SK-N-SH treated with all-trans-retinoic acid at 6 μM for 48 hours (cell line): Measurements from ENCODE around the gene KIAA0513.
A peak's percentile ranks its signal among the peaks of the same experiment; 100 is the strongest.

Experiments
- CREB5 ChIP-seq: fragments of 250-450 bp; sonication (Bioruptor Pico); IDR thresholded peaks from 2 replicates; pipeline ENCODE4 v1.5.1; 2020; ENCODE audit warnings: low read depth, mild to moderate bottlenecking, moderate library complexity
- CSDC2 ChIP-seq: fragments of 250-450 bp; sonication (Bioruptor Pico); IDR thresholded peaks from 2 replicates; pipeline ENCODE4 v1.5.0; 2020; ENCODE audit warnings: mild to moderate bottlenecking, moderate library complexity
- CSRNP3 ChIP-seq: fragments of 250-450 bp; sonication (Bioruptor Pico); IDR thresholded peaks from 2 replicates; pipeline ENCODE4 v1.5.1; 2021; ENCODE audit warnings: mild to moderate bottlenecking, moderate library complexity
- ESRRG ChIP-seq: fragments of 250-450 bp; sonication (Bioruptor Pico); IDR thresholded peaks from 2 replicates; pipeline ENCODE4 v1.6.1; 2021; ENCODE audit warnings: mild to moderate bottlenecking
- PATZ1 ChIP-seq: fragments of 250-450 bp; sonication (Bioruptor Pico); IDR thresholded peaks from 2 replicates; pipeline ENCODE4 v1.8.0; 2020; ENCODE audit warnings: mild to moderate bottlenecking, moderate library complexity, borderline replicate concordance
- PPARA ChIP-seq: fragments of 250-450 bp; sonication (Bioruptor Pico); IDR thresholded peaks from 2 replicates; pipeline ENCODE4 v1.5.0; 2020; ENCODE audit warnings: mild to moderate bottlenecking, borderline replicate concordance
- RARB ChIP-seq: fragments of 250-450 bp; sonication (Bioruptor Pico); IDR thresholded peaks from 2 replicates; pipeline ENCODE4 v1.8.0; 2021; ENCODE audit warnings: mild to moderate bottlenecking, moderate library complexity
- TCF4 ChIP-seq: fragments of 250-450 bp; sonication (Bioruptor Pico); IDR thresholded peaks from 2 replicates; pipeline ENCODE4 v1.8.0; 2021; ENCODE audit warnings: mild to moderate bottlenecking, moderate library complexity, borderline replicate concordance
- TOX ChIP-seq: fragments of 250-450 bp; sonication (Bioruptor Pico); IDR thresholded peaks from 2 replicates; pipeline ENCODE4 v1.8.0; 2021; ENCODE audit warnings: mild to moderate bottlenecking, moderate library complexity, borderline replicate concordance
- ZC3H10 ChIP-seq: fragments of 250-450 bp; sonication (Bioruptor Pico); IDR thresholded peaks from 2 replicates; pipeline ENCODE4 v1.5.1; 2021; ENCODE audit warnings: mild to moderate bottlenecking, moderate library complexity
- ZFP30 ChIP-seq: fragments of 450-650 bp; formaldehyde crosslinking; IDR thresholded peaks from 2 replicates; pipeline ENCODE4 v1.5.0; 2022; ENCODE audit warnings: mild to moderate bottlenecking, moderate library complexity
- ZNF70 ChIP-seq: fragments of 450-650 bp; formaldehyde crosslinking; IDR thresholded peaks from 2 replicates; pipeline ENCODE4 v1.5.0; 2020; ENCODE audit warnings: mild to moderate bottlenecking, moderate library complexity
- ZNF8 ChIP-seq: fragments of 450-650 bp; formaldehyde crosslinking; IDR thresholded peaks from 2 replicates; pipeline ENCODE4 v1.5.0; 2020; ENCODE audit warnings: mild to moderate bottlenecking, moderate library complexity

- no peak for TF ChIP-seq ZNF8
- no peak for TF ChIP-seq ESRRG (CRISPR knock-in tag)
- 0 out of 2 replicates have a peak, but pooled peaks have one; percentile 65 for TF ChIP-seq CSDC2 (CRISPR knock-in tag)
- no peak for TF ChIP-seq ZFP30
- TF ChIP-seq TOX (CRISPR knock-in tag) = no peak
- no peak for TF ChIP-seq ZC3H10
- no peak for TF ChIP-seq TCF4
- TF ChIP-seq CREB5 (CRISPR knock-in tag) = no peak
- TF ChIP-seq RARB (CRISPR knock-in tag) = no peak
- no peak for TF ChIP-seq PATZ1 (CRISPR knock-in tag)
- no peak for TF ChIP-seq CSRNP3 (CRISPR knock-in tag)
- TF ChIP-seq ZNF70 (CRISPR knock-in tag) = no peak
- no peak for TF ChIP-seq PPARA
Observed at GRCh38 chr16:85010931-85011845, 16.4 kb upstream of the KIAA0513 start, which contains the start of gene ZDHHC7.
